AG09319 (cell line): ENCODE measurements around the gene PADI3.

Source experiments
- DNase-seq: peaks from one replicate; pipeline ENCODE4 v3.0.0-alpha.2; 2010; ENCODE audit warnings: low read depth; ENCODE audit errors: extremely low read depth
- CTCF ChIP-seq: IDR thresholded peaks from 2 replicates; pipeline ENCODE4 v1.5.1; 2011; ENCODE audit warnings: low read depth, mild to moderate bottlenecking, inconsistent platforms, low read length, moderate library complexity

PADI3 gene

GRCh38 chr1:17214876-17215544, 33.9 kb upstream of the PADI3 start:
- DNase-seq, result no peak
- TF ChIP-seq CTCF, result no peak

- DNase-seq, result no peak
- no peak for TF ChIP-seq CTCF
These were observed 33.4 kb upstream of the PADI3 start for GRCh38 chr1:17215545-17215890.

- no peak for TF ChIP-seq CTCF
- no peak for DNase-seq
These were observed 32.8 kb upstream of the PADI3 start for GRCh38 chr1:17216078-17216477.

- no peak for DNase-seq
- no peak for TF ChIP-seq CTCF
These were observed 31.3 kb upstream of the PADI3 start for GRCh38 chr1:17217607-17218006.

GRCh38 chr1:17218939-17219338, 30.0 kb upstream of the PADI3 start:
- no peak for TF ChIP-seq CTCF
- DNase-seq, result no peak

- DNase-seq, result no peak
These were observed 28.6 kb upstream of the PADI3 start for GRCh38 chr1:17220287-17220686.

GRCh38 chr1:17222557-17222956, 26.3 kb upstream of the PADI3 start:
- no peak for TF ChIP-seq CTCF
- no peak for DNase-seq

More at GRCh38 chr1:17220287-17220686, 28.6 kb upstream of the PADI3 start:
- no peak for TF ChIP-seq CTCF
